DOHH2 (cell line): Measurements from ENCODE around the gene AGBL4.

ENCODE experiments used
- EZH2phosphoT487 ChIP-seq: fragments of 200-600 bp; sonication (generic); IDR thresholded peaks from 2 replicates; pipeline ENCODE4 v1.6.1; 2017; ENCODE audit warnings: borderline replicate concordance, mild to moderate bottlenecking, antibody characterized with exemption, low read length, moderate library complexity, mixed read lengths
- TF ChIP-seq, protein P1 (sequence below): fragments of 200-600 bp; sonication (generic); IDR thresholded peaks from one replicate; pipeline ENCODE4 v1.5.1; 2014; ENCODE audit warnings: antibody characterized with exemption, mild to moderate bottlenecking, low read depth, low read length; ENCODE audit not compliant: poor library complexity, severe bottlenecking

DNA sequence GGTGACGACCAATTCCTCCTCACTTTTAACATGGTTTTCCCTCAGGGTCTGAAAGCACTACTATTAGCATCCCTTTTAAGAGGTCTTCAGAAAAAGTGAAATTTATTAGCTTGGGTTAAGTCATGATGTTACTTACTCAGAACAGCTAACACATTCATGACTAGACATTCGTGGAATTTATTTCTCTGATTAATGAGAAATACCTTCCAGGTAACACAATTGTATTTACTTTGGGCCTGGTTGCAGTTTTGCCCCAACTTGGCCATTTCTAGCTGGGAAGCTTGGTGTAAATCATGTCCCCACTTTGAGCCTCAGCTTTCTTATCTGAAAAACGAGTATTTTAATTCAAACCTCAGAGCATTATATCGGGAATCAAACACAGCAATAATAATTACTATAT lies 1432.6 kb downstream of the AGBL4 start:
- TF ChIP-seq, protein P1, sequence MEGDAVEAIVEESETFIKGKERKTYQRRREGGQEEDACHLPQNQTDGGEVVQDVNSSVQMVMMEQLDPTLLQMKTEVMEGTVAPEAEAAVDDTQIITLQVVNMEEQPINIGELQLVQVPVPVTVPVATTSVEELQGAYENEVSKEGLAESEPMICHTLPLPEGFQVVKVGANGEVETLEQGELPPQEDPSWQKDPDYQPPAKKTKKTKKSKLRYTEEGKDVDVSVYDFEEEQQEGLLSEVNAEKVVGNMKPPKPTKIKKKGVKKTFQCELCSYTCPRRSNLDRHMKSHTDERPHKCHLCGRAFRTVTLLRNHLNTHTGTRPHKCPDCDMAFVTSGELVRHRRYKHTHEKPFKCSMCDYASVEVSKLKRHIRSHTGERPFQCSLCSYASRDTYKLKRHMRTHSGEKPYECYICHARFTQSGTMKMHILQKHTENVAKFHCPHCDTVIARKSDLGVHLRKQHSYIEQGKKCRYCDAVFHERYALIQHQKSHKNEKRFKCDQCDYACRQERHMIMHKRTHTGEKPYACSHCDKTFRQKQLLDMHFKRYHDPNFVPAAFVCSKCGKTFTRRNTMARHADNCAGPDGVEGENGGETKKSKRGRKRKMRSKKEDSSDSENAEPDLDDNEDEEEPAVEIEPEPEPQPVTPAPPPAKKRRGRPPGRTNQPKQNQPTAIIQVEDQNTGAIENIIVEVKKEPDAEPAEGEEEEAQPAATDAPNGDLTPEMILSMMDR = no peak
- TF ChIP-seq EZH2phosphoT487 = no peak
